Panc1 (cell line): ENCODE results near the gene RNF182. TPM values are rescaled to one million over a fixed set of nuclear protein-coding genes. Genes with fewer than 3 reads are reported as not detected.

ENCODE experiments used
- ATAC-seq: fragments of 200-7000 bp; cut with Tn5 transposase; 2 replicates; pipeline ENCODE4 v1.9.1; 2020; ENCODE audit warnings: mild to moderate bottlenecking, moderate library complexity
- BruUV-seq: library from RNA; stranded (reverse); fragments of 400-500 nt; replicated peaks from 2 replicates; lab custom pipeline; 2021; lab: Mats Ljungman, UMichigan
- CTCF ChIA-PET: fragments of 300-600 bp; sonication (Branson Sonifier 250); formaldehyde crosslinking; loops from one replicate; lab custom pipeline; 2022; ENCODE audit warnings: antibody characterized with exemption; lab: Charles Lee
- POLR2A ChIA-PET: fragments of 300-600 bp; sonication (Branson Sonifier 250); formaldehyde crosslinking; loops from one replicate; lab custom pipeline; 2022; ENCODE audit warnings: antibody characterized with exemption; lab: Charles Lee
- DNase-seq: peaks from one replicate; pipeline ENCODE4 v3.0.0-alpha.2; 2010; ENCODE audit warnings: low read depth, low spot score
- H3K27ac ChIP-seq: 2 replicates; pipeline ENCODE4 v1.5.1; 2011; ENCODE audit warnings: mild to moderate bottlenecking, low read length, inconsistent platforms
- H3K27me3 ChIP-seq: fragments of 200-500 bp; sonication (Bioruptor generic); 2 replicates; pipeline ENCODE4 v1.6.0; 2014; ENCODE audit warnings: low read length, inconsistent platforms; ENCODE audit not compliant: control insufficient read depth, insufficient read depth
- H3K36me3 ChIP-seq: fragments of 200-500 bp; sonication (Bioruptor generic); 2 replicates; pipeline ENCODE4 v1.5.1; 2014; ENCODE audit warnings: inconsistent platforms, mild to moderate bottlenecking, low read length, moderate library complexity; ENCODE audit not compliant: control insufficient read depth, insufficient read depth
- H3K4me1 ChIP-seq: 2 replicates; pipeline ENCODE4 v1.5.1; 2011; ENCODE audit warnings: inconsistent platforms, mild to moderate bottlenecking, low read length, moderate library complexity; ENCODE audit not compliant: control insufficient read depth, insufficient read depth
- H3K4me3 ChIP-seq, 2 experiments: 2 replicates each; pipeline ENCODE4 v1.5.1; 2011 to 2012; ENCODE audit warnings: low read depth in 2 of 2, low read length in 2 of 2, mild to moderate bottlenecking in 2 of 2, inconsistent platforms in 1 of 2, moderate library complexity in 1 of 2
- H3K9me3 ChIP-seq: fragments of 200-500 bp; sonication (Bioruptor generic); 2 replicates; pipeline ENCODE4 v1.5.1; 2014; ENCODE audit warnings: low read depth, mild to moderate bottlenecking, inconsistent platforms, low read length, moderate library complexity; ENCODE audit not compliant: control insufficient read depth, insufficient read depth
- CTCF ChIP-seq: fragments of 450-650 bp; IDR thresholded peaks from 2 replicates; pipeline ENCODE4 v1.5.1; 2017; ENCODE audit warnings: mild to moderate bottlenecking
- POLR2AphosphoS5 ChIP-seq: IDR thresholded peaks from 2 replicates; pipeline ENCODE4 v1.6.1; 2012; ENCODE audit warnings: mild to moderate bottlenecking, low read depth, low read length, moderate library complexity
- REST ChIP-seq, 2 experiments: IDR thresholded peaks; 2 replicates each; pipeline ENCODE4 v1.6.1; 2011 to 2012; ENCODE audit warnings: low read depth in 2 of 2, control low read depth in 1 of 2, low read length in 1 of 2, mild to moderate bottlenecking in 1 of 2, moderate library complexity in 1 of 2; ENCODE audit not compliant: insufficient read depth in 1 of 2
- SIN3A ChIP-seq: IDR thresholded peaks from 2 replicates; pipeline ENCODE4 v1.6.1; 2012; ENCODE audit warnings: low read depth, mild to moderate bottlenecking, low read length, moderate library complexity, borderline replicate concordance; ENCODE audit not compliant: insufficient read depth
- TCF7L2 ChIP-seq: IDR thresholded peaks from 2 replicates; pipeline ENCODE4 v1.6.1; 2011; ENCODE audit warnings: mild to moderate bottlenecking, low read depth, low read length, inconsistent platforms
- in situ Hi-C: cut with HindIII; loops from 2 replicates; pipeline ENCODE4 v1.10.0; 2016; ENCODE audit warnings: low sequenced_read_pairs, low pct_unique_long_range_greater_than_20kb
- intact Hi-C: fragments of 100-400 bp; cut with micrococcal nuclease; formaldehyde crosslinking; loops from one replicate; pipeline ENCODE4 v1.10.0; 2022; ENCODE audit not compliant: unreplicated experiment
- total RNA-seq: library from RNA; stranded (reverse); gene quantifications from one replicate; pipeline ENCODE4 v1.2.1, GENCODE V29; 2021; ENCODE audit not compliant: unreplicated experiment

The RNF182 gene
- total RNA-seq, 1 experiment from 2014 or later = 22.2 TPM

GRCh38 chr6:13979284-13980171 lies 54.8 kb downstream of the RNF182 start:
- H3K36me3 ChIP-seq = no peaks in the 10 kb centered on the region; the same call in 1 of the 2 replicates
- H3K4me3 ChIP-seq = no peak overlapping the region
- ChIA-PET CTCF (no interaction called here), POLR2A (no interaction called here)
- no peak overlapping the region for H3K27ac ChIP-seq
- no peak for TF ChIP-seq POLR2AphosphoS5
- TF ChIP-seq SIN3A = no peak
- H3K4me1 ChIP-seq = no peaks in the 10 kb centered on the region
- H3K27me3 ChIP-seq = no peaks in the 10 kb centered on the region
- ATAC-seq (no peak), DNase-seq (no peak)
- H3K9me3 ChIP-seq = no peaks in the 10 kb centered on the region
- TSS peak; percentile 72 for BruUV-seq
- intact Hi-C loops (no loop called here), in situ Hi-C loops (no loop called here)

GRCh38 chr6:13980534-13980933 lies 55.8 kb downstream of the RNF182 start:
- ChIA-PET CTCF (no interaction called here), POLR2A (no interaction called here)
- DNase-seq (no peak), ATAC-seq (no peak)
- Histone ChIP-seq H3K4me1 (no peaks in the 10 kb centered on the region), H3K27me3 (no peaks in the 10 kb centered on the region), H3K36me3 (no peaks in the 10 kb centered on the region; the same call in 1 of the 2 replicates), H3K4me3 (no peak overlapping the region), H3K27ac (no peak overlapping the region), H3K9me3 (no peaks in the 10 kb centered on the region)
- in situ Hi-C loops = no loop called here
- BruUV-seq = no TSS peak
- intact Hi-C loops = no loop called here
- TF ChIP-seq POLR2AphosphoS5 (no peak), REST (IDR thresholded peaks at IDR 0.05; ENCODE audit: insufficient read depth in 1 of 2, low read depth in 2 of 2, low read length in 1 of 2) (no peak), CTCF (no peak), TCF7L2 (no peak), SIN3A (no peak)

GRCh38 chr6:13985663-13986325 lies 61.0 kb downstream of the RNF182 start:
- no TSS peak for BruUV-seq
- in situ Hi-C loops = no loop called here
- Histone ChIP-seq H3K27ac (no peak overlapping the region), H3K36me3 (no peaks in the 10 kb centered on the region), H3K27me3 (no peaks in the 10 kb centered on the region), H3K9me3 (no peaks in the 10 kb centered on the region), H3K4me3 (no peak overlapping the region), H3K4me1 (no peaks in the 10 kb centered on the region)
- DNase-seq (no peak), ATAC-seq (no peak)
- POLR2A ChIA-PET = no interaction called here
- intact Hi-C loops = no loop called here
- no peak for TF ChIP-seq REST (IDR thresholded peaks at IDR 0.05; ENCODE audit: insufficient read depth in 1 of 2, low read depth in 2 of 2, low read length in 1 of 2)
- CTCF ChIA-PET = no interaction called here
